Measurements from ENCODE around the gene FNDC3B. TPM values are rescaled to one million over a fixed set of nuclear protein-coding genes. Genes with fewer than 3 reads are reported as not detected.

Gene FNDC3B
- total RNA-seq, 1 experiment from 2014 or later, result 149 TPM

DNA sequence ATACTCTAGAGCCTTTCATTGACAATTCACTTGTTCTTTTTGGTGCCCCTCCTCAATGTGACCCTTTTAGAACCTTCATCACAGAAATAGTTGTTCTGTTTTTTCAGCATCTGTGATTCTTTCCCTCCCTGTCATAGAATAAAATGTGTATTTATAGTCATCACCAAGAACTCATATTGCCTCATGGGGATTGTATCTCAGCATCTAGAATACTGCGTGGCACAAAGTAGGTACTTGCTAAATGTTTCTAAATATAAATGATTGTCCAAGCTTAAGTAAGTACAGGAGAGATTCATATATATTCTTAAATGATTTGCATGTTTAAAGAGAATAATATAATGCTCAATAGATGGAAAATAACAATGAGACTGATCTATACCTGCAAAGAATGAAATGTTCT lies 190.1 kb downstream of the FNDC3B start:
- no TSS peak for BruUV-seq (replicated peaks)
- H3K4me3 Mint-ChIP-seq (ENCODE audit: unreplicated experiment), result no peak overlapping the region
- H3K4me1 Mint-ChIP-seq (ENCODE audit: insufficient read depth, unreplicated experiment), result peaks cover 6% of the 10 kb centered on the region
- ChIA-PET POLR2A (interaction anchor here (0.9 kb wide), 1 partner anchor 103 kb away, joined by 5 read pairs; no protein-coding TSS in a partner anchor), CTCF (no interaction called here)
- TF ChIP-seq, protein P1, sequence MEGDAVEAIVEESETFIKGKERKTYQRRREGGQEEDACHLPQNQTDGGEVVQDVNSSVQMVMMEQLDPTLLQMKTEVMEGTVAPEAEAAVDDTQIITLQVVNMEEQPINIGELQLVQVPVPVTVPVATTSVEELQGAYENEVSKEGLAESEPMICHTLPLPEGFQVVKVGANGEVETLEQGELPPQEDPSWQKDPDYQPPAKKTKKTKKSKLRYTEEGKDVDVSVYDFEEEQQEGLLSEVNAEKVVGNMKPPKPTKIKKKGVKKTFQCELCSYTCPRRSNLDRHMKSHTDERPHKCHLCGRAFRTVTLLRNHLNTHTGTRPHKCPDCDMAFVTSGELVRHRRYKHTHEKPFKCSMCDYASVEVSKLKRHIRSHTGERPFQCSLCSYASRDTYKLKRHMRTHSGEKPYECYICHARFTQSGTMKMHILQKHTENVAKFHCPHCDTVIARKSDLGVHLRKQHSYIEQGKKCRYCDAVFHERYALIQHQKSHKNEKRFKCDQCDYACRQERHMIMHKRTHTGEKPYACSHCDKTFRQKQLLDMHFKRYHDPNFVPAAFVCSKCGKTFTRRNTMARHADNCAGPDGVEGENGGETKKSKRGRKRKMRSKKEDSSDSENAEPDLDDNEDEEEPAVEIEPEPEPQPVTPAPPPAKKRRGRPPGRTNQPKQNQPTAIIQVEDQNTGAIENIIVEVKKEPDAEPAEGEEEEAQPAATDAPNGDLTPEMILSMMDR (IDR thresholded peaks at IDR 0.05; ENCODE audit: unreplicated experiment), result no peak
- peaks cover 42% of the 10 kb centered on the region for H3K36me3 Mint-ChIP-seq (ENCODE audit: insufficient read depth, unreplicated experiment)
- DNase-seq (ENCODE audit: unreplicated experiment), result no peak
- H3K27me3 Mint-ChIP-seq (ENCODE audit: insufficient read depth, unreplicated experiment), result no peaks in the 10 kb centered on the region
- H3K27ac Mint-ChIP-seq (ENCODE audit: low read depth, unreplicated experiment), result no peak overlapping the region
- intact Hi-C loops (cut with micrococcal nuclease), result no loop called here
- no peaks in the 10 kb centered on the region for H3K9me3 Mint-ChIP-seq (ENCODE audit: unreplicated experiment)

GRCh38 chr3:172231318-172231901 lies 192.0 kb downstream of the FNDC3B start:
- intact Hi-C loops (cut with micrococcal nuclease), result no loop called here
- H3K27ac Mint-ChIP-seq (ENCODE audit: low read depth, unreplicated experiment), result no peak overlapping the region
- TF ChIP-seq, protein P1 (IDR thresholded peaks at IDR 0.05; ENCODE audit: unreplicated experiment), result no peak
- peaks cover 42% of the 10 kb centered on the region for H3K36me3 Mint-ChIP-seq (ENCODE audit: insufficient read depth, unreplicated experiment)
- H3K4me1 Mint-ChIP-seq (ENCODE audit: insufficient read depth, unreplicated experiment), result peaks cover 6% of the 10 kb centered on the region
- ChIA-PET POLR2A (no interaction called here), CTCF (interaction anchor here (0.6 kb wide), 1 partner anchor 251 kb away, joined by 5 read pairs; no protein-coding TSS in a partner anchor)
- H3K4me3 Mint-ChIP-seq (ENCODE audit: unreplicated experiment), result no peak overlapping the region
- BruUV-seq (replicated peaks), result no TSS peak
- H3K27me3 Mint-ChIP-seq (ENCODE audit: insufficient read depth, unreplicated experiment), result no peaks in the 10 kb centered on the region
- no peak for DNase-seq (ENCODE audit: unreplicated experiment)
- no peaks in the 10 kb centered on the region for H3K9me3 Mint-ChIP-seq (ENCODE audit: unreplicated experiment)

DNA sequence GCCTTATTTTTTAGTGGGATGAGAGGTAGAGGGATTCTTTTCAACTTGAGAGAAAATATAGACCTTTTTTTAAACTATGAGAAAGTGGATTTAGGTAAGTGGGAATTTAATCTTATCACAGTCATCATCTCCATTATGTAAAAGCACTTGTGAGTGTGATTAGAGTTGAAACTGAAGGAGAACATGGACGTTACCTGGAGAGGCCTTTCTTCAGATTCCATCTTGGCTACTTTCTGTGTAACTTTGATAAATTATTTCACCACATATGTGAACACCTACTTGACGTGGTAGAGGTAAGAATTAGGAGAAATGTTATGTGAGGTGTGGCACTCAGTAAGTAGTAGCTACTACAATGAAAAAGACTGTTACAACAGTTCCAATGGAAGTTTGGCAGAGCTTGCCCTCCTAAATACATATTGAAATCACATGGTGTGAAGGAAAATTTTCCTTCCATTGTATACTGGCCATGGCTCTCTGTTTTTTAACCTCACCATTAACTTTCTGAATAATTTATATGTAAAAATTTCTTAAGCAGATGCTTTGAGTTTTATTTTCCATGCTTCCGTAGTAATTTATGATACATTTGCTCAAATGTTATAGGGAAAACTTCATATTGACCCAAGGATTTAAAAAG lies 193.3 kb downstream of the FNDC3B start:
- Mint-ChIP-seq H3K36me3 (ENCODE audit: insufficient read depth, unreplicated experiment) (peaks cover 38% of the 10 kb centered on the region), H3K4me3 (ENCODE audit: unreplicated experiment) (no peak overlapping the region), H3K27ac (ENCODE audit: low read depth, unreplicated experiment) (no peak overlapping the region), H3K27me3 (ENCODE audit: insufficient read depth, unreplicated experiment) (no peaks in the 10 kb centered on the region), H3K4me1 (ENCODE audit: insufficient read depth, unreplicated experiment) (peaks cover 6% of the 10 kb centered on the region), H3K9me3 (ENCODE audit: unreplicated experiment) (no peaks in the 10 kb centered on the region)
- TF ChIP-seq, protein P1 (IDR thresholded peaks at IDR 0.05; ENCODE audit: unreplicated experiment), result no peak
- no peak for DNase-seq (ENCODE audit: unreplicated experiment)
- BruUV-seq (replicated peaks), result no TSS peak
- ChIA-PET POLR2A (no interaction called here), CTCF (no interaction called here)
- intact Hi-C loops (cut with micrococcal nuclease), result no loop called here

DNA sequence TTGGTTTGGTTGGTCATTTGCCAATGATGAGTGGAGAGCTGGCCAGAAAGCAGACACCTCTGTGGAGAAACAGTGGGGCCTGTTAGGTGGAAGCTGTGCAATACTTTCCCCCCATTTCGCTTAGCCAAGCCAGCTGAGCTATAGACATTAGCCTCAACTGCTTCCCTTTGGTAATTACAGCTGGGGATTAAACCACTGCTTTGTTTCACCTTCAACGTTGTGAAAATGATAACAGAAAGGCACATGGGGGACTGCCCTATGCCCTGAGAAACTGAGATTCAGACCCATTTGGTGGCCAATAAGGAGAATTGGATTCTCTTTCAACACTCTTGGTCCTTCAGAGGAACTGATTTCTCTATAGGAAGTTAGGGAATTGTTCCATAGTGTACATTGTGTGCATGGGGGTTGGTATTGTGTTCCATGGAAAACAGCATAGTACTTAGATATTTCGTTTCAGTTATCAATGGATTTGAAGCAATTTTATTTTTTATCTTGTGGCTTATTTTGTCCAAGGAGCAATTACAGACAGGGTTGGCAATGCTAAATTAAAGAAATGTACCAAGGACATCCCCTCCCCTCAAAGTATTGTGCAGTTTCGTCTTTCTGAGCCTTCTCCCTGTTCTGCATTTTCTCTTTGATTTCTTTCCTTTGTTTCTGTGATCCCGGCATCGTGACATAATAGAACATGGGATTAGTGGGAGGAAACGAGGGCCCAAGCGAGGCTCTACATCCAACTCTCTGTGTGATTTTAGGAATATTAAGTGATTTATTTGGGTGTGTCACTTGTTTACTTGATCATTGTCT lies 194.3 kb downstream of the FNDC3B start:
- TF ChIP-seq, protein P1 (IDR thresholded peaks at IDR 0.05; ENCODE audit: unreplicated experiment), result no peak
- intact Hi-C loops (cut with micrococcal nuclease), result no loop called here
- no peak for DNase-seq (ENCODE audit: unreplicated experiment)
- Mint-ChIP-seq H3K4me3 (ENCODE audit: unreplicated experiment) (no peak overlapping the region), H3K36me3 (ENCODE audit: insufficient read depth, unreplicated experiment) (peaks cover 39% of the 10 kb centered on the region), H3K27ac (ENCODE audit: low read depth, unreplicated experiment) (no peak overlapping the region), H3K27me3 (ENCODE audit: insufficient read depth, unreplicated experiment) (no peaks in the 10 kb centered on the region), H3K4me1 (ENCODE audit: insufficient read depth, unreplicated experiment) (peaks cover 6% of the 10 kb centered on the region), H3K9me3 (ENCODE audit: unreplicated experiment) (no peaks in the 10 kb centered on the region)
- BruUV-seq (replicated peaks), result no TSS peak
- POLR2A ChIA-PET, result no interaction called here
- CTCF ChIA-PET, result interaction anchor here (0.6 kb wide), 1 partner anchor 23 kb away, joined by 4 read pairs; no protein-coding TSS in a partner anchor
